Spleen (tissue), 7 donors: ENCODE measurements around the gene MACROH2A1.

ENCODE experiments used
- POLR2AphosphoS5 ChIP-seq, 3 donors: sonication (generic); formaldehyde crosslinking; IDR thresholded peaks; one replicate each; pipeline ENCODE4 v1.5.1; 2017; ENCODE audit warnings: antibody characterized with exemption in 3 of 3
- TF ChIP-seq, protein P1 (sequence below), 11 experiments: fragments of 200-600 bp in 7 of 11; fragments of 450-650 bp in 4 of 11; sonication (generic) in 4 of 11; IDR thresholded peaks in 8 of 11; conservative IDR thresholded peaks in 3 of 11; 1 replicate in 7 of 11; 2 replicates in 4 of 11; pipeline versions ENCODE4 v1.4.0 to v1.8.0; 2016 to 2021; ENCODE audit warnings: antibody characterized with exemption in 11 of 11, inconsistent platforms in 4 of 11, mild to moderate bottlenecking in 1 of 11
- donor health status: DM: no; HTN: no; CAD: no; lungs with moderate emphysema.
- donor health status: DM: no; HTN: no; CAD: no.
- donor health status: DM: no; HTN: no; CAD: no.

DNA sequence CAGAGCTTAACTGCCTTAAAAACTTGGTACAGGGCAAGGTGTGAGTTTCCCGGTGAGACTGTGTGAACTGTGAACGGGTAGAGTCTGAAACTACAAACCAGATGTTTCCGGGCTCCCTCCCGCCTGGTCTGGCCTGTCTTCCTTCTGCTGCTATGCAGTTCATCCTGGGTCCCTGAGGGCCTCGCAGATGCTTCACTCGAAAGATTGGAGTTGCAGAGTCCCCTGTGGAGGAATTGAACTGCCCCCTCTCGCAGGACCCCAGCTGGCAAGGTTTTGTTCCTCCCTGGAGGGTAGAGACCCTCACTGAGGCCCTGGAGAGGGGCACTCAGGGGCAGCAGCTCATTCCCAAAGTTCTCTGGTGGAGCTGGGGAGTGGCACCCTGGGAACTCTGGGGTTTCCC is 47.6 kb upstream of the MACROH2A1 start:
- no peak for TF ChIP-seq POLR2AphosphoS5 (IDR thresholded peaks at IDR 0.05)
- TF ChIP-seq, protein P1, sequence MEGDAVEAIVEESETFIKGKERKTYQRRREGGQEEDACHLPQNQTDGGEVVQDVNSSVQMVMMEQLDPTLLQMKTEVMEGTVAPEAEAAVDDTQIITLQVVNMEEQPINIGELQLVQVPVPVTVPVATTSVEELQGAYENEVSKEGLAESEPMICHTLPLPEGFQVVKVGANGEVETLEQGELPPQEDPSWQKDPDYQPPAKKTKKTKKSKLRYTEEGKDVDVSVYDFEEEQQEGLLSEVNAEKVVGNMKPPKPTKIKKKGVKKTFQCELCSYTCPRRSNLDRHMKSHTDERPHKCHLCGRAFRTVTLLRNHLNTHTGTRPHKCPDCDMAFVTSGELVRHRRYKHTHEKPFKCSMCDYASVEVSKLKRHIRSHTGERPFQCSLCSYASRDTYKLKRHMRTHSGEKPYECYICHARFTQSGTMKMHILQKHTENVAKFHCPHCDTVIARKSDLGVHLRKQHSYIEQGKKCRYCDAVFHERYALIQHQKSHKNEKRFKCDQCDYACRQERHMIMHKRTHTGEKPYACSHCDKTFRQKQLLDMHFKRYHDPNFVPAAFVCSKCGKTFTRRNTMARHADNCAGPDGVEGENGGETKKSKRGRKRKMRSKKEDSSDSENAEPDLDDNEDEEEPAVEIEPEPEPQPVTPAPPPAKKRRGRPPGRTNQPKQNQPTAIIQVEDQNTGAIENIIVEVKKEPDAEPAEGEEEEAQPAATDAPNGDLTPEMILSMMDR (IDR thresholded peaks at IDR 0.05 in 8 of 11, conservative IDR thresholded peaks at IDR 0.05 in 3 of 11) = no peak
